Activated CD4-positive, alpha-beta T cell treated with anti-CD3 and anti-CD28 coated beads, Interleukin-10, Interleukin-2, amounts not matched to agents 100 ng/mL and 50 ng/mL, durations not matched to agents 16 hours and 8 hours (primary cell): ENCODE results near the gene ASPDH.
"Not testable (repeated sequence)": the region's sequence is repeated elsewhere in the genome, so short reads cannot be mapped to it uniquely, and the experiment has no call there.

ENCODE experiments used
- DNase-seq: peaks from one replicate; pipeline ENCODE4 v3.0.0-alpha.2; 2020

Gene ASPDH

GRCh38 chr19:50547385-50548190 lies 33.9 kb upstream of the ASPDH start:
- no peak for DNase-seq

GRCh38 chr19:50546527-50547221 lies 33.0 kb upstream of the ASPDH start:
- no peak for DNase-seq

- no peak for DNase-seq
Measured at GRCh38 chr19:50542943-50543342, 29.2 kb upstream of the ASPDH start.

- DNase-seq: peak; percentile 73
Measured at GRCh38 chr19:50537769-50538230, 24.1 kb upstream of the ASPDH start.

- no peak for DNase-seq
Measured at GRCh38 chr19:50537306-50537685, 23.6 kb upstream of the ASPDH start.

GRCh38 chr19:50536662-50537305 lies 23.1 kb upstream of the ASPDH start:
- DNase-seq: no peak

- DNase-seq: no peak
Measured at GRCh38 chr19:50535672-50536187, 22.0 kb upstream of the ASPDH start.

GRCh38 chr19:50534478-50534877 lies 20.8 kb upstream of the ASPDH start:
- no peak for DNase-seq

GRCh38 chr19:50532952-50533351 lies 19.2 kb upstream of the ASPDH start:
- no peak for DNase-seq

GRCh38 chr19:50531171-50531612 lies 17.5 kb upstream of the ASPDH start:
- no peak for DNase-seq

- DNase-seq: not testable (repeated sequence)
Measured at GRCh38 chr19:50528052-50528451, 14.3 kb upstream of the ASPDH start.

- no peak for DNase-seq
Measured at GRCh38 chr19:50522881-50523280, 9.2 kb upstream of the ASPDH start.

- DNase-seq: no peak
Measured at GRCh38 chr19:50520822-50521465, 7.2 kb upstream of the ASPDH start.

GRCh38 chr19:50519006-50519575 lies 5.4 kb upstream of the ASPDH start:
- no peak for DNase-seq

GRCh38 chr19:50518091-50519005 lies 4.6 kb upstream of the ASPDH start:
- no peak for DNase-seq

- DNase-seq: no peak
Measured at GRCh38 chr19:50517704-50518075, 4.0 kb upstream of the ASPDH start.

GRCh38 chr19:50516964-50517703 lies 3.4 kb upstream of the ASPDH start:
- DNase-seq: no peak

- no peak for DNase-seq
Measured at GRCh38 chr19:50516456-50516855, 2.7 kb upstream of the ASPDH start.

GRCh38 chr19:50515168-50515561 lies 1.5 kb upstream of the ASPDH start:
- DNase-seq: no peak

- no peak for DNase-seq
Measured at GRCh38 chr19:50514346-50515167, 844 bp upstream of the ASPDH start.
